ENCODE data around the gene ADCY9.

The ADCY9 gene

GRCh38 chr16:3999479-4000325 is 116.5 kb downstream of the ADCY9 start:
- Mint-ChIP-seq H3K27me3 (no peaks in the 10 kb centered on the region), H3K27ac (no peak overlapping the region), H3K4me1 (peaks cover 19% of the 10 kb centered on the region), H3K9me3 (no peaks in the 10 kb centered on the region), H3K4me3 (peak overlapping the region in 1 of 2 donors; percentile 15)
- ATAC-seq (peak; percentile 62), DNase-seq (no peak)

GRCh38 chr16:3998793-3999478 is 117.3 kb downstream of the ADCY9 start:
- H3K27ac Mint-ChIP-seq, result no peak overlapping the region
- H3K4me1 Mint-ChIP-seq, result peaks cover 19% of the 10 kb centered on the region
- H3K4me3 Mint-ChIP-seq, result no peak overlapping the region
- DNase-seq, result no peak
- H3K9me3 Mint-ChIP-seq, result no peaks in the 10 kb centered on the region
- no peaks in the 10 kb centered on the region for H3K27me3 Mint-ChIP-seq
- ATAC-seq, result no peak

GRCh38 chr16:3997231-3997841 is 118.9 kb downstream of the ADCY9 start:
- Mint-ChIP-seq H3K4me3 (no peak overlapping the region), H3K4me1 (peaks cover 19% of the 10 kb centered on the region), H3K27me3 (no peaks in the 10 kb centered on the region), H3K27ac (peak overlapping the region in 1 of 2 donors; percentile 67), H3K9me3 (no peaks in the 10 kb centered on the region)
- no peak for ATAC-seq
- no peak for DNase-seq

GRCh38 chr16:3995001-3995400 is 121.2 kb downstream of the ADCY9 start:
- DNase-seq (no peak), ATAC-seq (no peak)
- Mint-ChIP-seq H3K4me3 (no peak overlapping the region), H3K4me1 (peaks cover 11% of the 10 kb centered on the region), H3K27ac (peak overlapping the region in 1 of 2 donors; percentile 21), H3K27me3 (no peaks in the 10 kb centered on the region), H3K9me3 (no peaks in the 10 kb centered on the region)

- H3K9me3 Mint-ChIP-seq, result no peaks in the 10 kb centered on the region
- no peak for DNase-seq
- peaks cover 4% of the 10 kb centered on the region for H3K4me1 Mint-ChIP-seq
- no peak for ATAC-seq
- H3K4me3 Mint-ChIP-seq, result no peak overlapping the region
- H3K27me3 Mint-ChIP-seq, result no peaks in the 10 kb centered on the region
- H3K27ac Mint-ChIP-seq, result no peak overlapping the region
These were observed 123.0 kb downstream of the ADCY9 start for GRCh38 chr16:3993052-3993785.

- no peaks in the 10 kb centered on the region for H3K27me3 Mint-ChIP-seq
- no peak overlapping the region for H3K4me3 Mint-ChIP-seq
- H3K4me1 Mint-ChIP-seq, result peaks cover 6% of the 10 kb centered on the region
- peak; percentile 39 for ATAC-seq
- H3K9me3 Mint-ChIP-seq, result no peaks in the 10 kb centered on the region
- H3K27ac Mint-ChIP-seq, result no peak overlapping the region
- DNase-seq, result no peak
These were observed 123.8 kb downstream of the ADCY9 start for GRCh38 chr16:3992297-3993051.

GRCh38 chr16:3988824-3989223 is 127.4 kb downstream of the ADCY9 start:
- no peak overlapping the region for H3K4me3 Mint-ChIP-seq
- H3K27me3 Mint-ChIP-seq, result no peaks in the 10 kb centered on the region
- H3K27ac Mint-ChIP-seq, result no peak overlapping the region
- H3K9me3 Mint-ChIP-seq, result no peaks in the 10 kb centered on the region
- ATAC-seq (no peak), DNase-seq (no peak)
- H3K4me1 Mint-ChIP-seq, result peaks cover 6% of the 10 kb centered on the region

GRCh38 chr16:3988011-3988410 is 128.2 kb downstream of the ADCY9 start:
- Mint-ChIP-seq H3K9me3 (no peaks in the 10 kb centered on the region), H3K4me3 (no peak overlapping the region), H3K27ac (peak overlapping the region; percentile 10 to 14), H3K4me1 (peaks cover 12% of the 10 kb centered on the region), H3K27me3 (peaks cover 6% of the 10 kb centered on the region)
- ATAC-seq, result no peak
- DNase-seq, result no peak

- H3K4me3 Mint-ChIP-seq, result no peak overlapping the region
- ATAC-seq (no peak), DNase-seq (no peak)
- no peaks in the 10 kb centered on the region for H3K9me3 Mint-ChIP-seq
- peaks cover 17% of the 10 kb centered on the region for H3K4me1 Mint-ChIP-seq
- H3K27me3 Mint-ChIP-seq, result peaks cover 11% of the 10 kb centered on the region
- H3K27ac Mint-ChIP-seq, result peak overlapping the region in 1 of 2 donors; percentile 85
These were observed 129.0 kb downstream of the ADCY9 start for GRCh38 chr16:3987231-3987630.

GRCh38 chr16:3986235-3986544 is 130.1 kb downstream of the ADCY9 start:
- no peak overlapping the region for H3K4me3 Mint-ChIP-seq

GRCh38 chr16:3984111-3985060 is 131.9 kb downstream of the ADCY9 start:
- ATAC-seq (no peak), DNase-seq (no peak)
- H3K9me3 Mint-ChIP-seq, result no peaks in the 10 kb centered on the region
- peaks cover 11% of the 10 kb centered on the region for H3K27me3 Mint-ChIP-seq
- peaks cover 17% of the 10 kb centered on the region for H3K4me1 Mint-ChIP-seq
- no peak overlapping the region for H3K27ac Mint-ChIP-seq
- no peak overlapping the region for H3K4me3 Mint-ChIP-seq

More at GRCh38 chr16:3986235-3986544, 130.1 kb downstream of the ADCY9 start:
- Mint-ChIP-seq H3K4me1 (peaks cover 17% of the 10 kb centered on the region), H3K9me3 (no peaks in the 10 kb centered on the region), H3K27ac (no peak overlapping the region), H3K27me3 (peaks cover 11% of the 10 kb centered on the region)
- no peak for DNase-seq
- ATAC-seq, result no peak

- DNase-seq (peak; percentile 54 to 61), ATAC-seq (peak; percentile 86)
- H3K9me3 Mint-ChIP-seq, result no peaks in the 10 kb centered on the region
- H3K4me1 Mint-ChIP-seq, result peaks cover 13% of the 10 kb centered on the region
- H3K27ac Mint-ChIP-seq, result peak overlapping the region in 1 of 2 donors; percentile 91
- peak overlapping the region in 1 of 2 donors; percentile 72 for H3K4me3 Mint-ChIP-seq
- H3K27me3 Mint-ChIP-seq, result peaks cover 11% of the 10 kb centered on the region
These were observed 133.1 kb downstream of the ADCY9 start for GRCh38 chr16:3983081-3983520.

- no peak overlapping the region for H3K27ac Mint-ChIP-seq
- DNase-seq (no peak), ATAC-seq (no peak)
- peaks cover 12% of the 10 kb centered on the region for H3K4me1 Mint-ChIP-seq
- H3K27me3 Mint-ChIP-seq, result peaks cover 11% of the 10 kb centered on the region
- H3K9me3 Mint-ChIP-seq, result no peaks in the 10 kb centered on the region
- no peak overlapping the region for H3K4me3 Mint-ChIP-seq
These were observed 134.0 kb downstream of the ADCY9 start for GRCh38 chr16:3982216-3982615.
